GM18873 (cell line): ENCODE results near the gene SPRR2B.
"Not testable (repeated sequence)": the region's sequence is repeated elsewhere in the genome, so short reads cannot be mapped to it uniquely, and the experiment has no call there.

Experiments used
- ATAC-seq: cut with Tn5 transposase; IDR thresholded peaks from one replicate; pipeline ENCODE4 v1.9.1; 2021; ENCODE audit warnings: mild to moderate bottlenecking, moderate library complexity, moderate number of reproducible peaks; ENCODE audit not compliant: unreplicated experiment, low FRiP score

The SPRR2B gene

DNA sequence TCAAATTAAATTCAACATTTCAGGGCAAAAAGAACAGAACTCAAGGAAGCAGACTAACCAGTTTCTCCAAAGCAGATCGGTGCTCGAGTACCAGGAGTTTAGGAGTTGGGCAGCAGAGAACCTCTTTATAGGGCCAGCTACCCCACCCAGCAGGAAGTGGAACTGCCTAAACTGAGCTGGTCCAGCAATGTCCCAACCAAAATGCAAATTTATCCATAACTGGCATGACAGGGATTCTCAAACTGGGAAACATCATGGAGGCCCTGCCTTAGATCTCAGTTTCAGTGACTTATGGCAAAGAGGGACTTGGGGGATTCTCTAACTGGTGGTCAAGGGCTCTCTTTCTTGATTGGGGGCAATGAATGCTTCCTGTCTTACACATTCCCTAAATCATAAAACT, at the start of gene SPRR2B:
TSS of gene SPRR2B (minus strand) at position 101 of the 400 bp plus-strand sequence. CDS start 772 bp downstream, outside the sequence.
- no peak for ATAC-seq

DNA sequence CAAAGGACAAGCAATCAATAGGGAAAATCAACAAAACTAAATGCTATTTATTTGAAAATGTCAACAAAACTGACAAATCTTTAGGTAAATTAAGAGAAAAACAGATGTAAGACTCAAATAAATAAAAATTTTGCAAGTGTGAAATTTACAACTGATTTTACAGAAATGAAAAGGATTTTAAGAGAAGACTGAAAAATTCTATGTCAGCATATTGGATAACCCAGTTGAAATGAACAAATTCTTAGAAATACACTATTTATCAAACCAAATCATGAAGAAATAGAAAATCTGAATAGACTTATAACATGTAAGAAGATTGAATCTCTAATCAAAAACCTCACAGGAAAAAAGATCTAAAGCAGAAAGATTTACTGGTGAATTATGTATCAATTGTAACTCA, 49.5 kb upstream of the SPRR2B start:
- ATAC-seq, result no peak

DNA sequence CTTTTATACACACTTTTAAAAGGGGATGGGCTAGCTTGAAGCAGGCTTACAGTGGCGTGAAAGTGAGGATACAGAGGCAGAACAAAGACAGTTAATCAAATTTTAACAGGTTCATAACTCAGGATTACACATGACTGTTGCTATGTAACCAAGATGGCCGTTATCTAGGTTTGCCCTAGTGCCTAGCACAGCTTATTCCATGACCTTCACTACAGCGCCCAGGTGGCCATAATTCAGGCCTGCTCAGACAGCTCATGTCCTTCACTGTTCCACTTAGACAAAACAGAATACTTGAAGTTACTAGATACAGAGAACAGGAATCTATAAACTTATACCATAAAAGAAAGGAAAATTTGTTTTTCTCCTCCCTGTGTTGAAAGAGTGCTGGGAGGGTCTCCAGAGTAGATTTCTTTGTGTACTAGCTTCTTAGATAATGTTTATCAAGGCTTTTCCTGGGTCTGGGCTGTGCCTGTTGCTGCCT, 48.1 kb upstream of the SPRR2B start:
- ATAC-seq, result no peak

DNA sequence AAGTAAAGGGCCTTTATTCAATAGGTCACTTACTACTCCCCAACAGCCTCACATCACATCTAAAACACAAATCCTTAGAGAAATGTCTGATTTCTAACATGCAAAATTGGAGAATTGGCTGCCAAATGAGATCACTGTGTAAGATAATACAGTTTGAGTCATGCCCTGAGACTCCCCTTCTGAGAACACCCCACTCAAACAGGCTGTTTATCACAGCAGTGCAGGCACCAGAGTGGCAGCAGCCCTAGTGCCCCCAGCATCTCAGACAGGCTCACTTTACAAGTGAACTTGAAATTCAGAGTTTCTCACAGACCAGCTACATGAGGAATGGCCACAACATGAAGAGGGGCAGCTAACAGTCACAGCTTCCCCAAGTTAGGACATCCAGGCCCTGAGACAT, 43.9 kb upstream of the SPRR2B start:
- not testable (repeated sequence) for ATAC-seq

DNA sequence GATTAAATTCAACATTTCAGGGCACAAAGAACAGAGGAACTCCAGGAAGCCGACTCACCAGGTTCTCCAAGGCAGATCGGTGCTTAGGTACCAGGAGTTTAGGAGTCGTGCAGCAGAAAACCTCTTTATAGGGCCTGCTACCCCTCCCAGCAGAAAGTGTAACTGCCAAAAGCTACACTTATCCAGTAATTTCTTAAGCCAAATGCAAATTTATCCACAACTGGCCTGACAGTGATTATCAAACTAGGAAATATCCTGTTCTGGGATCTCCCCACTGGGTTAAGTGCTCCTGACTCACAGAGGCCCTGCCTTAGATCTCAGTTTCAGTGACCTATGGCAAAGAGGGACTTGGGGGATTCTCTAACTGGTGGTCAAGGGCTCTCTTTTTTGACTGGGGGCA, 42.0 kb upstream of the SPRR2B start, which contains the start of gene SPRR2F:
TSS of gene SPRR2F (minus strand) at position 101 of the 400 bp plus-strand sequence. CDS start 783 bp downstream, outside the sequence.
- no peak for ATAC-seq

DNA sequence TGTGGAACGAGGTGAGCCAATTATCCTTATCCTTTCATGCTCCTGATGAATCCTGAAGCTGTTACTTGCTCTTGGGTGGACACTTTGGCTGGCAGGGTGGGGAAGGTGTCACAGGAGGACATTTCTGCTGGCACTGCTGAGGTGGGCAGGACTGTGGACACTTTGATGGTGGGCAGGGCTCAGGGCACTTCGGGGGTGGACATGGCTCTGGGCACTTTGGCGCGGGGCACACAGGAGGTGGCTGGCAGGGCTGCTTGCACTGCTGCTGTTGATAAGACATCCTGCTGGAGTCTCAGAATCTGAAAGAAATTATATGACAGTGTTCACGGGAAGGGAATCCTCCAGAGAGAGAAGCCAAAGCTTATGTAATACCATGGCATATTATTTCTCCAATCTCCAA, 41.0 kb upstream of the SPRR2B start:
- ATAC-seq, result not testable (repeated sequence)

DNA sequence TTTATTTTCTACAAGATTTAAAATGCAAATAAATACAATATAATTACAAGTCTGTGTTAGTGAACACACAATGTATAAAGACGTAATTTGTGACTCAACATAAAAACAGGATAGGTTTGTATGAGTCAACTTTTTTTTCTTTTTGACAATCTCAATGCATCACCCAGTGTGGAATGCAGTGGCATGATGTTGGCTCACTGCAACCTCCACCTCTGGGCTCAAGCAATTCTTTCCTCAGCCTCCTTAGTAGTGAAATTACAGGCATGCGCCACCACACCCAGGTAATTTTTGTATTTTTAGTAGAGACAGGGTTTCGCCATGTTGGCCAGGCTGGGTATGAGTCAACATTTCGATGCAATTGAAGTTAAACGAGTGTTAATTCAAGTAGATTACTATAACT, 28.8 kb upstream of the SPRR2B start:
- no peak for ATAC-seq

DNA sequence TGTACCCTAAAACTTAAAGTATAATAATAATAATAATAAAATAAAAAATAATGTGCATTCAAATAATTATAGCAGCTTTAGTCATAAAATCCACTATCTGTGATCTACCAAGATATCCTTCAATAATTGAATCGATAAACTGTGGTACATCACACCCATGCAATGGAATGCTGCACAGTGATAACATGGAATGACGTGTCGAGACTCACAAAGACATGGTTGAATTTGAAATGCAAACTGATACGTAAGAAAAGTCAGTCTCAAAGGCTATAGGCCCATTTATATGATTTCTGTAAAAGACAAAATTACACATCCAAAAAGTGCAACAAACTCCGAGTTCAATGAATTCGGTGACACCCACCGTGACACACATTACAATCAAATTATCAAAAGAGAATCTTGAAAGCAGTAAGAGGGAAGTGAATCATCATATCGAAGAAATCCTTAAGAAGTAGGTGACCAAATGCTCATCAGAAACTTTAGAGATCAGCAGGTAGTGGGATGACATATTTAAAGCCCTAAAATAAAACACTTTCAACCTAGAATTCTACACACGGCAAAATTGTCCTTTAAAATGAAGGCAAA, 28.1 kb upstream of the SPRR2B start:
- ATAC-seq, result no peak

DNA sequence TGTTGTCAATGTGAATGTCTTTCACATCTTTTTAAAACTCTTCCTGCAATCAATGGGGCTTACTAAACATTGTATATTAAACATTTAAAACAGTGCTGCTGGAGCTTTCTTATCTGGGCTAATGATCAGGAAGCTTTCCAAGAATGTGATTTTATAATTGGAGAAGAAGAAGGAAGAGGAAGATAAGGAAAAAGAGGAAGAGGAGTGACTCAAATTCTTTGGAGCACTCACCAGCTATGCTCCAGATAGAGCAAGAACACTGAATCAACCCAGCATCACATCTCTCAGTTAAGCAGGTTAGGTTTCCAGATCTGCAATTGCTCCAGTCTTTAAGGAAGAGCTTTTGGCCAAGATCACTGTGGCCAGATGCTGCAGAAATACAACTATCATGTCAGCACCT, 24.4 kb upstream of the SPRR2B start:
- ATAC-seq, result no peak

DNA sequence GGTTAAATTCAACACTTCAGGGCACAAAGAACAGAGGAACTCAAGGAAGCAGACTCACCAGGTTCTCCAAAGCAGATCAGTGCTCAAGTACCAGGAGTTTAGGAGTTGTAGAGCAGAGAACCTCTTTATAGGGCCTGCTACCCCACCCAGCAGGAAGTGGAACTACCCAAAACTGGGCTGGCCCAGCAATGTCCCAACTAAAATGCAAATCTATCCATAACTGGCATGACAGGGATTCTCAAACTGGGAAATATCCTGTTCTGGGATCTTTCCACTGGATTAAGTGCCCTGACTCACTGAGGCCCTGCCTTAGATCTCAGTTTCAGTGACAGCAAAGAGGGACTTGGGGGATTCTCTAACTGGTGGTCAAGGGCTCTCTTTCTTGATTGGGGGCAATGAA, 23.0 kb upstream of the SPRR2B start, which contains the start of gene SPRR2E:
TSS of gene SPRR2E (minus strand) at position 101 of the 400 bp plus-strand sequence. CDS start 775 bp downstream, outside the sequence.
- no peak for ATAC-seq

DNA sequence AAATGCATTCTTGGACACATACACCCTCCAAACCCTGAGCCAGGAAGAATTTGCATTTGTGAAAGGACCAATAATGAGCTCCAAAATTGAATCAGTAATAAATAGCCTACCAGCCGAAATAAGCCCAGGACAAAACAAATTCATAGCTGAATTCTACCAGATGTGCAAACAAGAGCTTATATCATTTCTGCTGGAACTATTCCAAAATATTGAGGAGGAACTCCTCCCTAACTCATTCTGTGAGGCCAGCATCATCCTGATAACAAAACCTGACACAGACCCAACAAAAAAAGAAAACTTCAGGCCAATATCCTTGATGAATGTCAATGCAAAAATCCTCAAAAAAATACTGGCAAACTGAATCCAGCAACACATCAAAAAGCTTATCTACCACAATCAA, 16.2 kb upstream of the SPRR2B start:
- no peak for ATAC-seq

DNA sequence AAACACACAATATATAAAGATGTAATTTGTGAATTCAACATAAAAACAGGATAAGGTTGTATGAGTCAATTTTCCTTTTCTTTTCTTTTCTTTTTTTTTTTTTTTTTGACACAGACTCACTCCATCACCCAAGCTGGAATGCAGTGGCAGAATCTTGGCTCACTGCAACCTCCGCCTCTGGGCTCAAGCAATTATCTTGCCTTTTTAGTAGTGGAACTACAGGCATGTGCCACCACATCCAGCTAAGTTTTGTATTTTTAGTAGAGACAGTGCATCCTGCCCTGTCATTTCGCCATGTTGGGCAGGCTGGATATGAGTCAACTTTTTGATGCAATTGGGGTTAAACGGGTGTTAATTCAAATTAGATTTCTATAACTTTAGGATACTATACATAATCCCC, 10.3 kb upstream of the SPRR2B start:
- no peak for ATAC-seq

DNA sequence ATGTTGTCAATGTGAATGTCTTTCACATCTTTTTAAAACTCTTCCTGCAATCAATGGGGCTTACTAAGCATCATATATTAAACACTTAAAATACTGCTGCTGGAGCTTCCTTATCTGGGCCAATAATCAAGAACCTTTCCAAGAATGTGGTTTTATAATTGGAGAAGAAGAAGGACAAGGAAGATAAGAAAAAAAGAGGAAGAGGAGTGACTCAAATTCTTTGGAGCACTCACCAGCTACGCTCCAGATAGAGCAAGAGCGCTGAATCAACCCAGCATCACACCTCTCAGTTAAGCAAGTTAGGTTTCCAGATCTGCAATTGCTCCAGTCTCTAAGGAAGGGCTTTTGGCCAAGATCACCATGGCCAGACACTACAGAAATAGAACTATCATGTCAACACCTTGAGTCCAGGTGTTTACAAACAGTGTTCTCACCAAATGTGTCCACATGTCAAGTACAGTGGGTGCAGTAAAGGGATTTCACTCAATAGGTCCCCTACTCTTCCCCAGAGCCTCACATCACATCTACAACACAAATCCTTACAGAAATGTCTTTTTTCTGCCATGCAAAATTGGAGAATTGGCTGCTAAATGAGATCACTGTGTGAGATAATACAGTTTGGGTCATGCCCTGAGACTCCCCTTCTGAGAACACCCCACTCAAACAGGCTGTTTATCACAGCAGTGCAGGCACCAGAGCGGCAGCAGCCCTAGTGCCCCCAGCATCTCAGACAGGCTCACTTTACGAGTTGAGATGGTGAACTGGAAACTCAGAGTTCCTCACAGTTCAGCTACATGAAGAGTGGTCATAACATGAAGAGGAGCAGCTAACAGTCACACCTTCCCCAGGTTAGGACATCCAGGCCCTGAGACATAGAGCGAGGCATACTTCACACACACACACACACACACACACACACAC, 1.7 kb upstream of the SPRR2B start:
- ATAC-seq, result no peak

DNA sequence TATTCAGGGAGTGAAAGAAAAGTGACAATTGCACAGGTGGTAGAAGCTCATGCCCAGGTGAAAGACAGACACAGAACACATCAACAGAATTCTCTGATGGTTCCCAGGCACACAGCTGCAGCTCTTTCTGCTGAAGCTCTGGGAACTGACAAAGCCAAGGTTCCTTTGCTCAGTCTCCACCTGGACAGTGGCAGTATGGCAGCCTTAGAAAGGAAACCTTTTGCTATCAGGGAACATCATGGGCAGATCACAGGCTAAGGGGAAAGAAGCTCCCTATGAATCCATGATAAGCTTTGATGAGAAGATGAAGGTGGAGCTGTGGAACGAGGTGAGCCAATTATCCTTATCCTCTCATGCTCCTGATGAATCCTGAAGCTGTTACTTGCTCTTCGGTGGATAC, 1.2 kb downstream of the SPRR2B start:
- no peak for ATAC-seq

DNA sequence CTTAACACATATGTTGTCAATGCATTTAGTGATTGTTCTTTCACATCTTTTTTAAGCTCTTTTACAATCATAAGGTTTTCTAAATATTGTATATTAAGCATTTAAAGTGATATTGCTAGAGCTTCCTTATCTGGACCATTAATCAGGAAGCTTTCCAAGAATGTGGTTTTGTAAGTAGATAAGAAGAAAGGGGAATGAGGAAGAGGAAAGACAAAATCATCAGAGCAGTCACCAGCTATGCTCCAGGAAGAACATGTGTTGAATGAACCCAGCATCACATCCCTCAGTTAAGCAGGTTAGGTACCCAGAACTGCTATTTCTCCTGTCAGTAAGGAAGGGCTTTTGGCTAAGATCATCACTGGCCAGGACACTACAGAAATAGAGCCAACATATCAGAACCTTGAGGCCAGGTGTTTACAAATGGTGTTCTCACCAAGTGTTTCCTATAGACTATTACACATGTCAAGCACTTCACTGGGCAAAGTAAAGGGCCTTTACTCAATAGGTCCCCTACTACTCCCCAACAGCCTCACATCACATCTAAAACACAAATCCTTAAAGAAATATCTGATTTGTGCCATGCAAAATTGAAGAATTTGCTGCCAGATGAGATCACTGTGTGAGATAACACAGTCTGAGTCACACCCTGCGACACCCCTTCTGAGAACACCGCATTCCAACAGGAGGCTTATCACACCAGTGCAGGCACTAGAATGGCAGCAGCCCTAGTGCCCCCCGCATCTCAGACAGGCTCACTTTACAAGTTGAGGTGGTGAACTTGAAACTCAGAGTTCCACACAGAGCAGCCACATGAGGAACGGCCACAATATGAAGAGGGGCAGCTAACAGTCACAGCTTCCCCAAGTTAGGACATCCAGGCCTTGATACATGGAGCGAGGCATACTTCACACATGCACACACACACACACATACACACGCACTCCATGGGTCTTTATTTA, 12.3 kb downstream of the SPRR2B start:
- no peak for ATAC-seq

DNA sequence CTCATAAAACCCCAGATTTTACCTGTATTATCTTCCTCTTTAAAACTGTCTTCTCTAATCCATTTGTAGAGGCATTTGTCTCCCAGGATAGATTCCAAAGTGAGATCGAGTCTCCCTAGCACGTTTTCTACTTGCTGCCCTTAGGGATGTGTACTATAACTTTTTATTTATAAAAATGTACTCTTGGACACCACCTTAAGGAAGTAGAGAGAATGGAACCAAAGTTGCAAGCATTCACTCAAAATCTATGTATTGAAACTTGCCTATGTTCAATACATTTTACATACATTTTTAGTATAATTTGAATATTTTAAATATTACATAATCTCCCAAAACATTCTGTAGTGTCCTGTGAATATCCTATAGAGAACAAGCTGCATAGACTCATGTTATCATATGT, 13.3 kb downstream of the SPRR2B start:
- ATAC-seq, result no peak

DNA sequence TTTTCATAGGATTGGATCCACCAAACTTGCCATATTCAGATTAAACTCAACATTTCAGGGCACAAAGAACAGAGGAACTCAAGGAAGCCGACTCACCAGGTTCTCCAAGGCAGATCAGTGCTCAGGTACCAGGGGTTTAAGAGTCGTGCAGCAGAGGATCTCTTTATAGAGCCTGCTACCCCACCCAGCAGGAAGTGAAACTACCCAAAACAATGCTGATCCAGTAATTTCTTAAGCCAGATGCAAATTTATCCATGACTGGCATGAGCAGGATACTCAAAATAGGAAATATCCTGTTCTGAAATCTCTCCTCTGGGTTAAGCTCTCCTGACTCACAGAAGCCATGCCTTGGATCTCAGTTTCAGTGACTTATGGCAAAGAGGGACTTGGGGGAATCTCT, 14.0 kb downstream of the SPRR2B start, which contains the start of gene SPRR2A:
TSS of gene SPRR2A (minus strand) at position 138 of the 400 bp plus-strand sequence. CDS start 777 bp downstream, outside the sequence.
- no peak for ATAC-seq

DNA sequence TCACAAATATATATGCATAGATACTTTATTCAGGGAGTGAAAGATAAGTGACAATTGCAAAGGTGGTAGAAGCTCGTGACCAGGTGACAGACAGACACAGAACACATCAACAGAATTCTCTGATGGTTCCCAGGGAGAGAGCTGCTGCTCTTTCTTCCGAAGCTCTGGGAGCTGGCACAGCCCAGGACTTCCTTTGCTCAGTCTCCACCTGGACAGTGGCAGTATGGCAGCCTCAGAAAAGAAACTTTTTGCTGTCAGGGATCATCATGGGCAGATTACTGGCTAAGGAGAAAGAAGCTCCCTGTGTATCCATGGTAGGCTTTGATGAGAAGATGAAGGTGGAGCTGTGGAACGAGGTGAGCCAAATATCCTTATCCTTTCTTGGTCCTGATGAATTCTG, 15.3 kb downstream of the SPRR2B start:
- ATAC-seq, result not testable (repeated sequence)

DNA sequence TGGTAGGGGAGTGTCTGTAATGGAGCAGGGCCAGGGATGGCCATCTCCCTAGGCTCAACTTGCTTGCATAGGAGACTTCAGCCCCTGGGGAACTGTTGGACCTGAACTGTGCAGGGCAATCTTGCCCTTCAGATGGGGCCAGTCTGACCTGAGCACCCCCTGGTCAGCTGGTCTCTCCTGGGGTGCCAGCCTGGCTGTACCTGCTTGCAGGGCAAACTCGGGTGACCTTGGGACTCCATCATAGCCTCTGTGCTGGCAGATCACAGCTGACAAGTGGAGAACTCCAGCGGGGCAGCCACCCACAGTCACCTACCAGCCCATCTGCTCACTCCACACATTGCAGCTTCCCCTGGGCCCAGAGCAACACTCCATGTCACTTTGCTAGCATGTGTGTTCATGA, 22.2 kb downstream of the SPRR2B start:
- no peak for ATAC-seq

DNA sequence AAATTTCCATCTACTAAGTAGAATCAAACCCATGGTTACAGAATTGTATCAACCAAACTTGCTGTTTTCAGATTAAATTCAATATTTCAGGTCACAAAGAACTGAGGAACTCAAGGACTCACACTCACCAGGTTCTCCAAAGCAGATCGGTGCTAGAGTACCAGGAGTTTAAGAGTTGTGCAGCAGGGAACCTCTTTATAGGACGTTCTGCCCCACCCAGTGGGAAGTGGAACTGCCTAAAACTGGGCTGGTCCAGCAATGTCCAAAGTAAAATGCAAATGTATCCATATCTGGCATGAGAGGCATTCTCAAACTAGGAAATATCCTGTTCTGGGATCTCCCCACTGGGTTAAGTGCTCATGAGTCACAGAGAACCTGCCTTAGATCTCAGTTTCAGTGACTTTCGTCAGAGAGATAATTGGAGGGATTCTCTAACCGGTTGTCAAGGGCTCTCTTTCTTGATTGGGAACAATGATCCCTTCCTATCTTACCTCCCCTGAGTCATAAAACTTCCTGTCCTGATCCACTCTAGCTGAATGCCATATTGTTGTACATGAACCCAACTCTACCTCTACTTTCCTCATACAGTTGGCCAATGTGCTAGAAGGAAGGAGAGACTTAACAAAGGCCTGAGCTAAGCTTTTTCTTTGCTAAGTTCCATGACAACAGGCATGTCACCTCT, 30.3 kb downstream of the SPRR2B start, which contains the start of gene SPRR2D:
TSS of gene SPRR2D (minus strand) at position 171 of the 682 bp plus-strand sequence. CDS start 774 bp downstream, outside the sequence.
- no peak for ATAC-seq
